NCI-H1694 (cell line): Measurements from ENCODE around the gene MORN1.
"Not testable (repeated sequence)": the region's sequence is repeated elsewhere in the genome, so short reads cannot be mapped to it uniquely, and the experiment has no call there.

Experiments used
- DNase-seq: peaks from one replicate; lab custom pipeline; 2025; lab: John Stamatoyannopoulos, UW

The MORN1 gene

GRCh38 chr1:2337081-2337480 is 54.3 kb downstream of the MORN1 start:
- no peak for DNase-seq

DNA sequence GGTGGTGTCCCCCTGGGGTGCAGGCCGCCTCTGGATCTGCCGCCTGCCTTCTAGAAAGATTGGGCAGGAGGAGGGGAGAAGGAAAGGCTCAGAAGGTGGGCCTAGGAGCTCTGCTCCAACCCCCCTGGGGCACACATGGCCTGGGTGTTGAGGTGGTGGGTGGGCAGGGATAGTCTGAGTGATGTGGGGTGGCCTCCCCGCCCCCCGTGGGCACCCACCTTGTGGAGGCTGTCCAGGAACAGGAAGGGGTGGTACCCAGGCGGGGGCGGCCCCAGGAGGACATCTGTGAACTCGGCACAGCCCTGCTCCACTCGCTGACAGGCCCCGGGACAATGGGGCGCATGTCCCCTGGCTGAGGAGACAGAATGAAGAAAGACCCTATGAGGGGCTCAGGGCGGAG is 54.9 kb downstream of the MORN1 start:
- no peak for DNase-seq

GRCh38 chr1:2335721-2336455 is 55.5 kb downstream of the MORN1 start:
- no peak for DNase-seq

DNA sequence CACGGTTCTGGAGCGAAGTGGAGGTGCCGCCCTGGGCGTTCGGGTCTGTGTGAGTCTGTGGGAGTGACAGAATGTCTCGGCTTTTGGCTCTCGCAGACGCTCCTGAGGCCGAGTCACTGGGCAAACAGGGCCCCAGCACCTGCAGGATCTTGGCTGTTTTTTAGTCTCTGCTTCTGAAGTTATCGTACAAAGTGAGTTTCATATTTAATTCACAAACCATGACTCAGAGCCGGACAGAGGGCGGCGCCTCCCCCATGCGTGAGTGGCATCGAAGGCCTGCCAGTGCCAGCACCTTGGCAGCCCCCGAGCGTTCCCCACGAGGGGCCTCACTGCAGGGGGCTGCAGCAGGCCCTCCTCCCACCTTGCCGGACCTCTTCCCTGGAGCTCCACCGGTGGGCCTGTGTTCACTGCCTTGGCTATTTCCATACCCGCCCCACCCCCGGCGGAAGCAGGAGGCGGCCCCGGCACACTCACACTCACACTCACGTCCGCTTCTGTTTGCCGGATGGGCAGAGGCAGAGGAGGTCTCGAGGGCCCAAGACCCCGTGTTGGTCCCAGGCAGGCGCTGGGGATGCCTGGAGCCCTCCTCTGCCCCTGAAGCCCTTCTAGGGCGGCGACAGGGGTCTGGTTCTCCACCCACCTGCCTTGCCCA is 56.3 kb downstream of the MORN1 start:
- no peak for DNase-seq

DNA sequence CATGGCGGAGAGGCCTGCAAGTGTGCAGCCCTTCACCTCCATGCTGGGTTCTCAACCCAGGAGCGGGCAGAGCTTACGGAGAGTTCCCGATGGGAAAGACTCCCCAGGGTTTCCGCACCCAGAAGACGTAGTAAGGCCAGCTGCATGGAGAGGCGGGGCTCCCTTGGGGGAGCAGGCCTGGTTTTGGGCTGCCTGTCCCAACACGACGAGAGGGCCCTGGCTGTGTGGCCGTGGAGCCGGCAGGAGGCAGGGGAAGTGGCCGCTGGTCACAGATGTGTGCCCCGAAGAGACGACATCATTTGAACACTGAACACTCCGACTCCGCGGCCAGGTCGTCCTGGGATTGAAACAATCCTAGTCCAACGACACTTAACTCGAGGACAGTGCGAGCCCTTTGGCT is 57.0 kb downstream of the MORN1 start:
- no peak for DNase-seq

GRCh38 chr1:2331580-2331979 is 59.8 kb downstream of the MORN1 start:
- not testable (repeated sequence) for DNase-seq

- no peak for DNase-seq
Observed at GRCh38 chr1:2331200-2331544, 60.2 kb downstream of the MORN1 start.

- DNase-seq: no peak
Observed at GRCh38 chr1:2330519-2331199, 60.7 kb downstream of the MORN1 start.

- DNase-seq: no peak
Observed at GRCh38 chr1:2330035-2330434, 61.3 kb downstream of the MORN1 start.

DNA sequence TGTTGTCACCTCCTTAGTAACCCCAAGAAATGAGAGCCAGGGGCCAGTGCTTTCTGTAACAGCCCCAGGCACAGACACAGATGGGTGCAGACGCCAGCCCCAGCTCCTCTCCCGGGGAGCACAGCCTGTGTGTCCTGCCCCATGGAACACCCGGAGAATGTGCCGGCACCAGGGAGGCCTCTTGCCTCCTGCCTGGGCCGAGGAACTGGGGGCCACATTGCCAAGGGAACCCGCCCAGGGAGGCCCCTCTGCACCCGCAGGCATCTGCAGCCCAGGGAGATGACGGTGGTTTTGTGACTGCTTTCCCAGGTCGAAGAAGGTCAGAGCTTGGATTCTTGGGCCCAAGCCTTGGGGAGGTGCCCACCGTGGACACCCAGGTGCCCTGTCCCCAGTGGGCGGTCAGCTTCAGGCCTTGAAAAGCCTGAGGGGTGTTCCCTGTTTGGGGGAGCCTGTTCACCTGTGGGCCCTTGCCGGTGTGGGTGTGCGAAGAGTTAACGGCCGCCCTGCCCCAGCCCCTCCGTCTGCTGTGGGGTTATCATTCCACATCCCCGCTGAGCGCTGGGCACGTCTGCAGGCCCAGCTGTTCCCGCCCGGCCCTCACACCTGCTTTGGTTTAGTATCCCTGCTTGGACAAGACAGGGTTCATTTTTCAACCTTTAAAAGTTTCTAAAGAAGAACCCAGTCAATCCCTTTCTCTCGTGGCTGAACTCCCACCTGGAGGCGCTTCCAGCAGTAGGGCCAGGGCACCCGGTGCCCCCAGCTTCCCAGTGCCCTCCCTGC is 62.5 kb downstream of the MORN1 start:
- no peak for DNase-seq

DNA sequence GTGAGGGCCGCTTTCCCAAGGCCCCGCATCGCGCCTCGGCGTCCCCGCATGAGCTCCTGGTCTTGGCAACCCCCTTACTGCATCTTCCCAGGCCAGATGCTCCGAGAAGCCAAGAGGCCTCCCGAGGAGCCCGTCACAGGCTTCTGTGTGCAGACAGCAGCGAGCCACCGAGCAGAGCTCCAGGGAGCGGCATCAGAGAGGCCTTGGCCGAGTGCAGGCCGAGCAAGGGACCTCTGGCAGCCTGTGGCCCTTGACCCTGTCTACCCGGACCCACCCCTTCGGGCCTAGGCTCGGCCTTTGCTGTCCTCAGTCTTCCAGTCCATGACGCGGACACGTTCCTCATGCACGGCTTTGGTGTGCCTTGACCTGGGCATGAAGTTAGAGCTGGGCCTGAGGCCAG is 63.5 kb downstream of the MORN1 start:
- DNase-seq: no peak

DNA sequence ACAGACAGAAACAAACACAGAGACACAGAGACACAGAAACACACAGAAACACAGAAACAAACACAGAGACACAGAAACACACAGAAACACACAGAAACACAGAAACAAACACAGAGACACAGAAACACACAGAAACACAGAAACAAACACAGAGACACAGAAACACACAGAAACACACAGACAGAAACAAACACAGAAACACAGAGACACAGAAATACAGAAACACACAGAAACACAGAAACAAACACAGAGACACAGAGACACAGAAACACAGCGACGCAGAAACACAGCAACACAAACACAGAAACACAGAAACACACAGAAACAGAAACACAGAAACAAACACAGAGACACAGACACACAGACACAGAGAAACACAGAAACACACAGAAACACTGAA is 64.2 kb downstream of the MORN1 start:
- not testable (repeated sequence) for DNase-seq

DNA sequence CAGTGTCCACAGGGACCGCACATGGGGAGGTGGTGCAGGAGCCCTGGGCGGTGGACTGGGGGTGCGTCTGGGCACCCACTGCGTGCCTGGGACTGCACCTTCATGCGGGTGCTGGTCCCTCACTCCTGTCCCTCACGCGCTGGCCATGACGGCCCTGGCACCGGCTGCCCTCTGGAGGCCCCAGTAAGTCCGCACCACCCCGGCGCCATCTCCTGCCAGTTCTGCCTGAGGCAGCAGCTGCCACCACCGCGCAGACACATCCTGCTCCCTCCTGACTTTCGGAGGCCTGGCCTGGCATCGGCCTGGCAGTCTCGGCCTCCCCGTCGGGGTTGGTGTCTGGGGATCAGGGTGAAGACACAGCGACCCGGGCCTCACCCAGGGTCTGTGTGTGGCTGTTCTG is 64.8 kb downstream of the MORN1 start:
- DNase-seq: no peak

- no peak for DNase-seq
Observed at GRCh38 chr1:2324553-2325366, 66.6 kb downstream of the MORN1 start.

DNA sequence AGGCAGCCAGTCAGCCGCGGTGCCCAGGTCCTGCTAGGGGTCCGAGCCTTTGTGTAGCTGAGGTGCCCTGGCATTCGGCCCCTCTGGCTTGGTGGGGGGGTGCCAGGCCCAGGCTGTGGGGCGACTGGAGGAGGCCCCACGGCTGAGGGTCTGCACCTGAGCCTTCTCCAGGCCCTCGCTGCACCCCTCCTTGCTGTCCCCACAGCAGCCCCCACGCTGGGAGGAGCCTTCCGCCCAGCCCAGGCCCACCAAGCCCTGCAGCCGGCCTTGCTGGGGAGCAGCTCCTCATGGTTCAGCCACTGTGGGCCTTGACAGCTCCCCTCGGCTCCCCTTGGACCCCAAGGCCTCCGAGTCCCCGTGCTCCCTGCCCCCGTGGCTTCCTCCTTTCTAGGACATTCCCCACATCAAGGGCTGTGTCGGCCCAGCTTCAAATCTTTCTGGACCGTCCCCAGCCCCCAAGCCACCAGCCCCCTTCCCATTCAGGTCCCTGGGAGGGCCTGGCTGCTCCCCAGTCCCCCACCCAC is 67.8 kb downstream of the MORN1 start:
- no peak for DNase-seq

DNA sequence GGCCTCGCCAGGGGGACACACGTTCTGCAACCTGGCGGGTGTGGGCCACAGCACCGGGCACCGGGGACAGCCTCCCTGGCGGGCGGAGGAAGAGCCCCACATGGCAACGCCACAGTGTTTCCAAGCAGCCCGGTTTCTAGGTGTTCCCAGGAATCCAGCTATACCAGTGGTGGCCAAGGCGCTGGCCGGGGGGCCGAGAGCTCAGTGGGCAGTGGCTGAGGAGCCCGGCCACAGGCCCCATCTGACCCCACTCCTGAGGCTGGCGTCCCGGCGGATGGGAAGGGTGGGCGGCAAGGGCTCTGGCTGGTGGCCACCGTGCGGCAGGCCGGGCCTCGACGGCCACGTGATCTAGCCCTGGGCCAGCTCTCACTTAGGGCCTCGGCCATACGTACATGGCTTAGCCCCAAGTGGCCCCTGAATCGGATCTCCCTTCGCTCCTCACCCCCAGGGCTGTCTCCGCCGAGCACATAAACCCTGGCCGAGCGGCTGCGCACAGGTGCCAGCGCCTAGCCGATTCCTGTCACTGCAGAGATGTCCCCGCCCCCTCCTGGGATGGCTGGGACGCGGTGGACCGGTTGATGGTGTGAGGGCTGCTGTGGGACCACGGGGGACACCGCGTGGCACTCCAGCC is 68.7 kb downstream of the MORN1 start:
- DNase-seq: no peak

DNA sequence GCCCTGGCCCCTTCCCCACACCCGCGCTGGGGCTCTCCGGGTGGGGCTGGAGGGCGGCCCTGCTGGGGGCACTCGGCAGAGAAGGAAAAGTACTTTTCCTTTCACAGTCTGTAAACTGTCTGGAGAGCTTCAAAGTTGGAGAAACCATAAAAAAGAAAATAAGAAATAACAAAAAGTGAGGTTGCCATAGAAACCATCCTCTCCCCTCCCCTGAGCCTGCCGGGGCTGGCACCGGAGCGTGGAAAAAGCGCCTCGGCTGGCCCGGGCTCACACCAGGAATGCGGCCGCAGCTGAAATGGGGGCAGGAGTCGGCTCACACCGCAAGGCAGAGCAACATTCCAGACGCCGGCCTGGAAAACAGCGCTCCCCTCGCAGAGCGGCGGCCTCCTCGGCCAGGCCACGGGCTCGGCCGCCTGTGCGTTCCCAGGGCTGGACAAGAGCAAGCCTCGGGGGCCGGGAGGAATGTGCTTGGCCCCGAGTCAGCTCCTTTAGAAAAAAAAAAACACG is 69.2 kb downstream of the MORN1 start:
- DNase-seq: no peak

GRCh38 chr1:2320760-2321667 is 70.3 kb downstream of the MORN1 start:
- DNase-seq: no peak

GRCh38 chr1:2320006-2320405 is 71.3 kb downstream of the MORN1 start:
- DNase-seq: no peak

- no peak for DNase-seq
Observed at GRCh38 chr1:2319291-2319690, 72.1 kb downstream of the MORN1 start.
